Measurements from ENCODE around the gene TFR2. TPM values are rescaled to one million over a fixed set of nuclear protein-coding genes. Genes with fewer than 3 reads are reported as not detected.

TFR2 gene
- total RNA-seq, 1 experiment from 2014 or later, result 6.2 TPM

- no peak overlapping the region for H3K27ac ChIP-seq
- no peaks in the 10 kb centered on the region for H3K9me3 ChIP-seq (ENCODE audit: insufficient read depth, low read depth)
- no peak overlapping the region for H3K4me3 ChIP-seq
- no peaks in the 10 kb centered on the region for H4K20me1 ChIP-seq (ENCODE audit: insufficient read depth)
- TF ChIP-seq CTCF (conservative IDR thresholded peaks at IDR 0.05), result no peak
- TF ChIP-seq EZH2 (IDR thresholded peaks at IDR 0.05; ENCODE audit: low read depth), result no peak
- no peaks in the 10 kb centered on the region for H3K9me2 ChIP-seq (ENCODE audit: insufficient read depth)
- H3F3A ChIP-seq (ENCODE audit: insufficient read depth, low read depth), result peaks cover 11% of the 10 kb centered on the region
- ChIA-PET POLR2A (ENCODE audit: unreplicated experiment) (no interaction called here), CTCF (interaction anchor here (0.6 kb wide), 1 partner anchor 187 kb away, joined by 9 read pairs; the partner anchor contains the start of gene EPHB4)
- no peaks in the 10 kb centered on the region for H3K27me3 ChIP-seq (ENCODE audit: insufficient read depth, low read depth)
- intact Hi-C loops (cut with micrococcal nuclease; ENCODE audit: unreplicated experiment), result no loop called here
- H3K36me3 ChIP-seq (ENCODE audit: low read depth), result no peaks in the 10 kb centered on the region
- no peak overlapping the region for H2AFZ ChIP-seq
- H3K79me2 ChIP-seq (ENCODE audit: low read depth), result no peaks in the 10 kb centered on the region
- no peaks in the 10 kb centered on the region for H3K4me1 ChIP-seq (replicated peaks; ENCODE audit: insufficient read depth)
- no peak overlapping the region for H3K4me2 ChIP-seq
- no TSS peak for BruUV-seq (replicated peaks)
- DNase-seq, result no peak
These were observed 1.3 kb downstream of the TFR2 start for GRCh38 chr7:100639995-100640516.

- TF ChIP-seq EZH2 (IDR thresholded peaks at IDR 0.05; ENCODE audit: low read depth) (no peak), CTCF (conservative IDR thresholded peaks at IDR 0.05) (peak; percentile 68)
- no peaks in the 10 kb centered on the region for H3K9me2 ChIP-seq (ENCODE audit: insufficient read depth)
- no peaks in the 10 kb centered on the region for H3K36me3 ChIP-seq (ENCODE audit: low read depth)
- no peak overlapping the region for H3K27ac ChIP-seq
- ChIA-PET CTCF (interaction anchor here (0.6 to 1.4 kb wide), 4 partner anchors 21 to 92 kb away, joined by 3 to 7 read pairs (median 4); partner anchors contain the start of gene MOSPD3), POLR2A (ENCODE audit: unreplicated experiment) (interaction anchor here (0.6 to 1.2 kb wide), 7 partner anchors 21 to 495 kb away, joined by 3 to 22 read pairs (median 8); partner anchors contain the start of genes GNB2 and MOSPD3)
- H3K79me2 ChIP-seq (ENCODE audit: low read depth), result no peaks in the 10 kb centered on the region
- DNase-seq, result peak in 1 of 2 experiments; percentile 73
- peak overlapping the region; percentile 65 for H3K4me3 ChIP-seq
- H3F3A ChIP-seq (ENCODE audit: insufficient read depth, low read depth), result peaks cover 17% of the 10 kb centered on the region
- no peaks in the 10 kb centered on the region for H3K27me3 ChIP-seq (ENCODE audit: insufficient read depth, low read depth)
- H3K4me1 ChIP-seq (replicated peaks; ENCODE audit: insufficient read depth), result no peaks in the 10 kb centered on the region
- intact Hi-C loops (cut with micrococcal nuclease; ENCODE audit: unreplicated experiment), result no loop called here
- BruUV-seq (replicated peaks), result no TSS peak
- no peaks in the 10 kb centered on the region for H3K9me3 ChIP-seq (ENCODE audit: insufficient read depth, low read depth)
- no peaks in the 10 kb centered on the region for H4K20me1 ChIP-seq (ENCODE audit: insufficient read depth)
- H2AFZ ChIP-seq, result peak overlapping the region; percentile 99
- peak overlapping the region; percentile 96 for H3K4me2 ChIP-seq
These were observed 8.2 kb downstream of the TFR2 start for GRCh38 chr7:100632951-100633717.

- Histone ChIP-seq H3F3A (ENCODE audit: insufficient read depth, low read depth) (peaks cover 21% of the 10 kb centered on the region; the same call in 1 of the 2 replicates), H4K20me1 (ENCODE audit: insufficient read depth) (no peaks in the 10 kb centered on the region), H3K27me3 (ENCODE audit: insufficient read depth, low read depth) (no peaks in the 10 kb centered on the region), H2AFZ (no peak overlapping the region), H3K9me3 (ENCODE audit: insufficient read depth, low read depth) (no peaks in the 10 kb centered on the region), H3K27ac (no peak overlapping the region), H3K79me2 (ENCODE audit: low read depth) (no peaks in the 10 kb centered on the region), H3K4me2 (no peak overlapping the region), H3K4me3 (no peak overlapping the region), H3K4me1 (replicated peaks; ENCODE audit: insufficient read depth) (peaks cover 9% of the 10 kb centered on the region; the same call in 1 of the 2 replicates), H3K36me3 (ENCODE audit: low read depth) (no peaks in the 10 kb centered on the region), H3K9me2 (ENCODE audit: insufficient read depth) (no peaks in the 10 kb centered on the region)
- intact Hi-C loops (cut with micrococcal nuclease; ENCODE audit: unreplicated experiment), result no loop called here
- CTCF ChIA-PET, result interaction anchor here (0.5 to 0.7 kb wide), 4 partner anchors 8 to 269 kb away, joined by 3 to 11 read pairs (median 8); partner anchors contain the start of genes FBXO24 and LRCH4
- TF ChIP-seq EZH2 (IDR thresholded peaks at IDR 0.05; ENCODE audit: low read depth), result no peak
- BruUV-seq (replicated peaks), result no TSS peak
- DNase-seq, result no peak
- POLR2A ChIA-PET (ENCODE audit: unreplicated experiment), result no interaction called here
These were observed 11.3 kb downstream of the TFR2 start for GRCh38 chr7:100630066-100630465.
